HFF-Myc (cell line): ENCODE results near the gene GALNT10.

ENCODE experiments used
- DNase-seq: peaks from one replicate; pipeline ENCODE4 v3.0.0-alpha.2; 2011; ENCODE audit warnings: low read depth; ENCODE audit errors: extremely low read depth
- H3K4me3 ChIP-seq: replicated peaks from 2 replicates; pipeline ENCODE4 v1.5.1; 2011; ENCODE audit warnings: low read depth, mild to moderate bottlenecking, control low read depth, low read length
- TF ChIP-seq, protein P1 (sequence below): IDR thresholded peaks from 2 replicates; pipeline ENCODE4 v1.5.1; 2012; ENCODE audit warnings: mild to moderate bottlenecking, low read depth, low read length, control low read depth; ENCODE audit errors: missing control alignments

The GALNT10 gene

GRCh38 chr5:154345255-154345952, 154.9 kb downstream of the GALNT10 start:
- DNase-seq = no peak
- H3K4me3 ChIP-seq = no peak overlapping the region
- TF ChIP-seq, protein P1, sequence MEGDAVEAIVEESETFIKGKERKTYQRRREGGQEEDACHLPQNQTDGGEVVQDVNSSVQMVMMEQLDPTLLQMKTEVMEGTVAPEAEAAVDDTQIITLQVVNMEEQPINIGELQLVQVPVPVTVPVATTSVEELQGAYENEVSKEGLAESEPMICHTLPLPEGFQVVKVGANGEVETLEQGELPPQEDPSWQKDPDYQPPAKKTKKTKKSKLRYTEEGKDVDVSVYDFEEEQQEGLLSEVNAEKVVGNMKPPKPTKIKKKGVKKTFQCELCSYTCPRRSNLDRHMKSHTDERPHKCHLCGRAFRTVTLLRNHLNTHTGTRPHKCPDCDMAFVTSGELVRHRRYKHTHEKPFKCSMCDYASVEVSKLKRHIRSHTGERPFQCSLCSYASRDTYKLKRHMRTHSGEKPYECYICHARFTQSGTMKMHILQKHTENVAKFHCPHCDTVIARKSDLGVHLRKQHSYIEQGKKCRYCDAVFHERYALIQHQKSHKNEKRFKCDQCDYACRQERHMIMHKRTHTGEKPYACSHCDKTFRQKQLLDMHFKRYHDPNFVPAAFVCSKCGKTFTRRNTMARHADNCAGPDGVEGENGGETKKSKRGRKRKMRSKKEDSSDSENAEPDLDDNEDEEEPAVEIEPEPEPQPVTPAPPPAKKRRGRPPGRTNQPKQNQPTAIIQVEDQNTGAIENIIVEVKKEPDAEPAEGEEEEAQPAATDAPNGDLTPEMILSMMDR = no peak

GRCh38 chr5:154346427-154346826, 155.9 kb downstream of the GALNT10 start:
- TF ChIP-seq, protein P1 = no peak
- no peak overlapping the region for H3K4me3 ChIP-seq
- DNase-seq = no peak

DNA sequence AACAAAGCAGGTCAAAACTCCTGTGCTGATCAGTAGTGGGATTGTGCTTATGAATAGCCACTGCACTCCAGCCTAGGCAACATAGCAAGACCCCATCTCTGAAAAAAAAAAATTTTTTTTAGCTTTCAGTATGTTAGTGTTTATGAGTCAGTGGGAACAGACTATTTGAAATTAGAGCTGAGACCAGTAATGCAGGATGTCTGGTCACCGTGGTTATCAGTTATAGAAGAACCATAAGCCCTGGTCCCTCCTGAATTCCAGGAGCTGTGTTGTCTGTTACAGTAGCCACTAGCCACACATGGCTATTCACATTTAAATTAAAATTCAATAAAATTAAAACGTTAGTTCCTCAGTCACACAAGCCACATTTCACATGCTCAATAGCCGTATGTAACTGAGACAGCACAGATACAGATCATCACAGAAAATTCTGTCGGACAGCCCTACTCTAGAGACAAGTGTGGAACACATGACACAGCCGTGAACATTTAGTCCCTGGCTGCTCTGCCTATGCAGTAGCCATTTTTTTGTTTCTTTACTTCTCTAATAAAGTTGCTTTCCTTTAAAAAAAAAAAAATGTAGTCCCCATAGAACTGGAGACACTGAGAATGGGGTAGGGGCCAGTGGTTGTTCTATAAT, 159.2 kb downstream of the GALNT10 start:
- DNase-seq = no peak

GRCh38 chr5:154351141-154351540, 160.6 kb downstream of the GALNT10 start:
- DNase-seq = no peak
- TF ChIP-seq, protein P1 = no peak

More for the DNA sequence above, 159.2 kb downstream of the GALNT10 start:
- no peak overlapping the region for H3K4me3 ChIP-seq
- TF ChIP-seq, protein P1 = no peak

DNA sequence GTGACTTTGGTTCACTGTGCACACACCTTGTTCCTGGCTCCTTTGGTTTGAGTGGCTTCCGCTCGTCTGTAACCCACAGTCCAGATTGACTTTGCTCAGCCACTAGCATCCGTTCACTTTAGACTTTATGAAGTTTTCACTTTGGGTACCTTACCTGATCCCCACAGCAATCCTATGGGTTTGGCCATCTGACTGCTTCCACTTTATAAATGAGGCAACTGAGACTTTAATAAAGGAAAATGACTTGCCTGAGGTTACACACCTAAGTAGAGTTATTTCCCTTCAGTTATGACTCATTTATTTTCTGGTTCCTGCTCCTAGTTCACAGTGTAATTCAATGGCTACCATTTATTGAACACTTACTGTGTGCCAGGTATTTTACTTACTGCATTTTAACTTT, 161.0 kb downstream of the GALNT10 start:
- TF ChIP-seq, protein P1 = no peak
- no peak for DNase-seq
- H3K4me3 ChIP-seq = no peak overlapping the region

More at GRCh38 chr5:154351141-154351540, 160.6 kb downstream of the GALNT10 start:
- no peak overlapping the region for H3K4me3 ChIP-seq

DNA sequence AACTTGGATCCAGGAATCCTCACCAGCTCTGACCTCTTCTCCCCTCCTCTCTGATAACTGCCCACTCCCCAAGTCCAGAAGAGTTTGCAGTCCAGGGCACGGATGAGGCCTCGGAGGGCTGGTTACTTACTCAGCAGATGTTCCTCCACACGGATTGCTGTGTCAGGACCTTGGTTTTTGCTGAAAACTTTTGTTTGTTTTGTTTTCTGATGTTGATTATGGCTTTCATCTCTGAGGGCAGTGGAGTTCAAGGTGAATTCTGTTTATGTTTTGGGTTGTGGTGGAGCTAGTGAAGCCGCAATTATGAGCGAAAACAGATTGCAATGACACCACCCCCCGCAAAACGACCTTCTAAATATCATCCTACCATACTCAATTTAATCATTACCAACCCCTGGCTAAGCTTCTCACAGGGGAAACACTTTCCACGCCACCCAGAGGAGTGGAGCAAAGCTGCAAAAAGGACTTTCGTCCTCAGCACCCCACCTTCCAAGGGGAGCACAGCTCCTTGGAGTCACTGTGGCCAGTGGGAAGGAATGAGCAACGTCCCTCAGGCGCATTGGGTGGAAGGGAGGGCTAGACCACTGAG, 162.5 kb downstream of the GALNT10 start:
- TF ChIP-seq, protein P1 = no peak
- no peak overlapping the region for H3K4me3 ChIP-seq
- DNase-seq = no peak
